GM12878 (cell line): ENCODE results near the gene C1QL1. TPM values are rescaled to one million over a fixed set of nuclear protein-coding genes. Genes with fewer than 3 reads are reported as not detected.

Source experiments
- ATAC-seq: fragments of 200-7000 bp; cut with Tn5 transposase; 3 replicates; pipeline ENCODE4 v1.9.1; 2020; ENCODE audit warnings: mild to moderate bottlenecking, moderate library complexity
- BruUV-seq: library from RNA; stranded (reverse); fragments of 400-500 nt; replicated peaks from 2 replicates; lab custom pipeline; 2021; lab: Mats Ljungman, UMichigan
- CTCF ChIA-PET: fragments of 300-600 bp; sonication (Branson Sonifier 250); formaldehyde crosslinking; extraction: SDS; loops from one replicate; lab custom pipeline; 2021; ENCODE audit warnings: inconsistent platforms; lab: Yijun Ruan, JAX
- POLR2A ChIA-PET: fragments of 350-600 bp; formaldehyde crosslinking; extraction: SDS; loops from one replicate; lab custom pipeline; 2021; ENCODE audit warnings: inconsistent platforms; lab: Charles Lee
- RAD21 ChIA-PET: fragments of 300-600 bp; sonication (Branson Sonifier 250); formaldehyde crosslinking; loops from one replicate; lab custom pipeline; 2023; ENCODE audit warnings: antibody characterized with exemption; ENCODE audit not compliant: unreplicated experiment; lab: Charles Lee
- SMC1A ChIA-PET: fragments of 300-600 bp; sonication (Branson Sonifier 250); formaldehyde crosslinking; loops from one replicate; lab custom pipeline; 2023; ENCODE audit not compliant: unreplicated experiment, uncharacterized antibody; lab: Charles Lee
- DNase-seq: peaks from one replicate; pipeline ENCODE4 v3.0.0-alpha.2; 2011; ENCODE audit warnings: low read depth, low spot score
- FAIRE-seq: peaks from 3 replicates; lab custom pipeline; 2011; peaks lifted over from hg19 to GRCh38; lab: Jason Lieb, UNC
- H2AFZ ChIP-seq: 2 replicates; pipeline ENCODE4 v1.6.0; 2011; ENCODE audit warnings: low read depth, low read length, control low read depth; ENCODE audit not compliant: control insufficient read depth
- H3K27ac ChIP-seq: 2 replicates; pipeline ENCODE4 v1.5.1; 2011; ENCODE audit warnings: control low read depth; ENCODE audit not compliant: control insufficient read depth, insufficient read depth
- H3K27me3 ChIP-seq, 2 experiments: replicated peaks in 1 of 2; 2 replicates each; pipeline versions ENCODE4 v1.6.0 to v1.6.1; 2011; ENCODE audit warnings: low read length in 1 of 2; ENCODE audit not compliant: control insufficient read depth in 2 of 2, insufficient read depth in 2 of 2
- H3K36me3 ChIP-seq, 2 experiments: 2 replicates each; pipeline ENCODE4 v1.5.1; 2011; ENCODE audit warnings: low read length in 1 of 2; ENCODE audit not compliant: control insufficient read depth in 2 of 2, insufficient read depth in 2 of 2
- H3K4me1 ChIP-seq: 2 replicates; pipeline ENCODE4 v1.6.1; 2011; ENCODE audit warnings: mild to moderate bottlenecking, low read length, moderate library complexity, mixed read lengths; ENCODE audit not compliant: control insufficient read depth, insufficient read depth
- H3K4me2 ChIP-seq: 2 replicates; pipeline ENCODE4 v1.6.0; 2011; ENCODE audit warnings: control low read depth; ENCODE audit not compliant: control insufficient read depth, insufficient read depth
- H3K4me3 ChIP-seq: fragments of 200-600 bp; sonication (generic); 2 replicates; pipeline ENCODE4 v1.5.1; 2016
- H3K79me2 ChIP-seq: 2 replicates; pipeline ENCODE4 v1.6.0; 2011; ENCODE audit warnings: low read length; ENCODE audit not compliant: control insufficient read depth, insufficient read depth
- H3K9ac ChIP-seq: 2 replicates; pipeline ENCODE4 v1.8.0; 2011; ENCODE audit warnings: low read length, control low read depth, mixed read lengths; ENCODE audit not compliant: control insufficient read depth, insufficient read depth
- H3K9me3 ChIP-seq: replicated peaks from 3 replicates; pipeline ENCODE4 v1.5.1; 2011; ENCODE audit warnings: mild to moderate bottlenecking, low read length; ENCODE audit not compliant: control insufficient read depth, insufficient read depth
- H4K20me1 ChIP-seq: 2 replicates; pipeline ENCODE4 v1.6.0; 2011; ENCODE audit not compliant: control insufficient read depth, insufficient read depth
- BACH1 ChIP-seq: fragments of 450-650 bp; IDR thresholded peaks from 2 replicates; pipeline ENCODE4 v1.6.1; 2017; ENCODE audit warnings: mild to moderate bottlenecking, borderline replicate concordance
- CBX3 ChIP-seq: fragments of 200-600 bp; sonication (generic); IDR thresholded peaks from 2 replicates; pipeline ENCODE4 v1.6.1; 2016; ENCODE audit warnings: low read depth, borderline replicate concordance
- CREM ChIP-seq: IDR thresholded peaks from 2 replicates; pipeline ENCODE4 v1.6.1; 2014; ENCODE audit warnings: antibody characterized with exemption, low read depth
- CTCF ChIP-seq, 3 experiments: IDR thresholded peaks in 2 of 3; conservative IDR thresholded peaks in 1 of 3; 2 replicates each; pipeline ENCODE4 v1.5.1; 2011; ENCODE audit warnings: low read depth in 3 of 3, low read length in 3 of 3, mild to moderate bottlenecking in 3 of 3, control low read depth in 2 of 3, moderate library complexity in 2 of 3, inconsistent platforms in 1 of 3, mixed read lengths in 1 of 3; ENCODE audit not compliant: control insufficient read depth in 2 of 3, insufficient read depth in 1 of 3; ENCODE audit errors: extremely low read depth in 1 of 3
- LARP7 ChIP-seq: fragments of 450-650 bp; IDR thresholded peaks from 2 replicates; pipeline ENCODE4 v1.6.1; 2017; ENCODE audit warnings: mild to moderate bottlenecking
- RFX5 ChIP-seq: IDR thresholded peaks from 2 replicates; pipeline ENCODE4 v1.6.1; 2011; ENCODE audit warnings: low read depth, low read length, improper control_type of control experiment
- YBX1 ChIP-seq: fragments of 450-650 bp; IDR thresholded peaks from 2 replicates; pipeline ENCODE4 v1.6.1; 2016; ENCODE audit warnings: antibody characterized with exemption
- ZNF687 ChIP-seq: fragments of 450-650 bp; IDR thresholded peaks from 2 replicates; pipeline ENCODE4 v1.6.1; 2017; ENCODE audit warnings: mild to moderate bottlenecking, moderate library complexity
- WGBS: methylation state at CpG from one replicate; pipeline ENCODE4 v1.1.6; 2016; ENCODE audit warnings: low lambda C conversion rate; ENCODE audit not compliant: insufficient replicate concordance, insufficient coverage; ENCODE audit errors: missing lambda C conversion rate; 5-methylcytosine and 5-hydroxymethylcytosine counted together
- in situ Hi-C: fragments of 300-500 bp; cut with MboI; formaldehyde crosslinking; loops from 9 replicates; pipeline ENCODE4 v1.14.3; 2018; ENCODE audit warnings: mixed read lengths
- intact Hi-C: fragments of 100-400 bp; cut with micrococcal nuclease; formaldehyde crosslinking; loops from one replicate; pipeline ENCODE4 v1.14.2; 2022; ENCODE audit not compliant: unreplicated experiment
- polyA plus RNA-seq, 11 experiments: library from polyadenylated mRNA; depleted of rRNA in 4 of 11; unstranded in 6 of 11; stranded (reverse) in 5 of 11; fragments of >200 nt; fragmentation: Nextera tagmentation in 4 of 11; fragmentation: Illumina TruSeq in 1 of 11; extraction: Ambion mirVana in 4 of 11; extraction: Trizol in 1 of 11; gene quantifications; 1 replicate in 1 of 11; 2 replicates in 10 of 11; pipeline versions ENCODE4 v1.2.1 to v1.2.3, GENCODE V29; 2011 to 2016; ENCODE audit warnings: inconsistent platforms in 2 of 11, missing spikeins in 2 of 11, low read depth in 1 of 11
- total RNA-seq, 4 experiments: library from RNA; depleted of rRNA in 3 of 4; stranded (reverse); fragments of >200 nt in 3 of 4; fragmentation: Illumina TruSeq in 1 of 4; extraction: Trizol in 1 of 4; gene quantifications; 2 replicates each; pipeline versions ENCODE4 v1.2.1 to v1.2.3, GENCODE V29; 2013 to 2021

The C1QL1 gene
- total and polyA plus RNA-seq, 10 of the 15 experiments (the other 5 are each of a cell fraction or from before 2014, with no cell fraction given), result not detected

- peak; percentile 27; the same call in 2 of the 3 replicates for ATAC-seq
- Histone ChIP-seq H4K20me1 (no peaks in the 10 kb centered on the region), H3K9ac (no peak overlapping the region), H3K79me2 (no peaks in the 10 kb centered on the region; the same call in 1 of the 2 replicates), H3K27me3 (peaks cover 0 to 3% of the 10 kb centered on the region in 2 experiments; a peak in 1 of 4 replicates), H3K36me3 (no peaks in the 10 kb centered on the region), H3K9me3 (no peaks in the 10 kb centered on the region), H3K4me1 (0 out of 2 replicates have a peak, but pooled peaks cover 4% of the 10 kb centered on the region), H2AFZ (no peak overlapping the region), H3K27ac (no peak overlapping the region), H3K4me2 (no peak overlapping the region), H3K4me3 (no peak overlapping the region)
- ChIA-PET CTCF (interaction anchor here (1.0 to 6.3 kb wide), 3 partner anchors 31 to 50 kb away, joined by 3 to 29 read pairs (median 6); a partner anchor contains a TSS), SMC1A (interaction anchor here (1.6 kb wide), 1 partner anchor 12 kb away, joined by 3 read pairs; no protein-coding TSS in a partner anchor), POLR2A (no interaction called here), RAD21 (interaction anchor here (1.2 kb wide), 1 partner anchor 33 kb away, joined by 6 read pairs; no protein-coding TSS in a partner anchor)
- DNase-seq, result no peak
- in situ Hi-C loops, result no loop called here
- no TSS peak for BruUV-seq
- 0 out of 6 replicates have a peak, but pooled peaks of 1 of the 3 experiments have one; percentile 9 for TF ChIP-seq CTCF (IDR thresholded peaks at IDR 0.05 in 2 of 3, conservative IDR thresholded peaks at IDR 0.05 in 1 of 3; ENCODE audit: control insufficient read depth in 2 of 3, extremely low read depth in 1 of 3, insufficient read depth in 1 of 3, low read depth in 3 of 3, low read length in 3 of 3)
- no peak for TF ChIP-seq CREM
- FAIRE-seq, result no peak
- intact Hi-C loops, result no loop called here
- WGBS, result 66% methylated on average over 6 of the region's 6 CpGs
These were observed 15.1 kb downstream of the C1QL1 start for GRCh38 chr17:44952946-44953475.

- intact Hi-C loops, result no loop called here
- no TSS peak for BruUV-seq
- H3K9me3 ChIP-seq, result no peaks in the 10 kb centered on the region
- WGBS, result 53% methylated on average over 7 of the region's 7 CpGs
- H3K9ac ChIP-seq, result peak overlapping the region; percentile 88
- H3K4me3 ChIP-seq, result peak overlapping the region; percentile 72
- in situ Hi-C loops, result no loop called here
- SMC1A ChIA-PET, result no interaction called here
- H4K20me1 ChIP-seq, result no peaks in the 10 kb centered on the region
- ATAC-seq, result no peak
- 0 out of 2 replicates have a peak, but pooled peaks cover 4% of the 10 kb centered on the region for H3K4me1 ChIP-seq
- no peak for DNase-seq
- peak overlapping the region; percentile 92 for H2AFZ ChIP-seq
- FAIRE-seq, result no peak
- RAD21 ChIA-PET, result interaction anchor here (3.0 kb wide), 1 partner anchor 28 kb away, joined by 8 read pairs; no protein-coding TSS in a partner anchor
- no peaks in the 10 kb centered on the region; a peak in 1 of 4 replicates for H3K36me3 ChIP-seq
- peaks cover 42% of the 10 kb centered on the region for H3K79me2 ChIP-seq
- CTCF ChIA-PET, result no interaction called here
- POLR2A ChIA-PET, result interaction anchor here (1.3 kb wide), 1 partner anchor 48 kb away, joined by 3 read pairs; a partner anchor contains a TSS
- H3K4me2 ChIP-seq, result peak overlapping the region; percentile 85
- peak overlapping the region; percentile 90; the same call in 1 of the 2 replicates for H3K27ac ChIP-seq
- no peaks in the 10 kb centered on the region for H3K27me3 ChIP-seq
- TF ChIP-seq LARP7 (no peak), CBX3 (no peak), BACH1 (no peak), YBX1 (no peak), ZNF687 (no peak), RFX5 (no peak)
These were observed 19.7 kb downstream of the C1QL1 start for GRCh38 chr17:44948315-44948795.
